ENCODE data around the gene XYLT1.
A peak's percentile ranks its signal among the peaks of the same experiment; 100 is the strongest.

GRCh38 chr16:17431968-17432625 is 38.7 kb downstream of the XYLT1 start:
- TF ChIP-seq EZH2phosphoT487 (IDR thresholded peaks at IDR 0.05; ENCODE audit: borderline replicate concordance, low read depth) (no peak), SMC3 (IDR thresholded peaks at IDR 0.05; ENCODE audit: low read depth, low read length) (no peak), RCOR1 (IDR thresholded peaks at IDR 0.05; ENCODE audit: low read length) (no peak), REST (IDR thresholded peaks at IDR 0.05; ENCODE audit: low read depth, low read length) (no peak), CTCF (IDR thresholded peaks at IDR 0.05) (peak; percentile 40), SIN3A (IDR thresholded peaks at IDR 0.05; ENCODE audit: borderline replicate concordance, low read depth, low read length) (no peak), TCF12 (IDR thresholded peaks at IDR 0.05) (no peak), JUND (IDR thresholded peaks at IDR 0.05) (no peak), CHD2 (IDR thresholded peaks at IDR 0.05; ENCODE audit: low read length, partially characterized antibody) (no peak), POLR2AphosphoS5 (IDR thresholded peaks at IDR 0.05; ENCODE audit: low read depth, low read length) (no peak), MAX (IDR thresholded peaks at IDR 0.05; ENCODE audit: low read depth) (no peak), EP300 (IDR thresholded peaks at IDR 0.05; ENCODE audit: borderline replicate concordance in 1 of 2, low read depth in 1 of 2, low read length in 1 of 2) (no peak), RFX5 (IDR thresholded peaks at IDR 0.05; ENCODE audit: low read length) (no peak)

All from SK-N-SH (cell line).